Measurements from ENCODE around the gene UQCRHL. TPM values are rescaled to one million over a fixed set of nuclear protein-coding genes. Genes with fewer than 3 reads are reported as not detected.
A peak's percentile ranks its signal among the peaks of the same experiment; 100 is the strongest.
"Not testable (repeated sequence)": the region's sequence is repeated elsewhere in the genome, so short reads cannot be mapped to it uniquely, and the experiment has no call there.

Gene UQCRHL
- polyA plus RNA-seq, 1 experiment = 2.7 TPM

GRCh38 chr1:15837931-15838330, 30.5 kb upstream of the UQCRHL start:
- no peak for DNase-seq (ENCODE audit: low read depth, low spot score)
- no peak overlapping the region for H3K4me3 ChIP-seq (ENCODE audit: low read depth, low read length)
- CTCF ChIA-PET = no interaction called here
- no peaks in the 10 kb centered on the region for H3K27me3 ChIP-seq (ENCODE audit: control insufficient read depth, insufficient read depth, low read length)
- no peak overlapping the region for H3K27ac ChIP-seq (ENCODE audit: low read depth, low read length)
- H3K9me3 ChIP-seq (ENCODE audit: control insufficient read depth, insufficient read depth, low read length) = peaks cover 14% of the 10 kb centered on the region; the same call in 1 of the 2 replicates
- no peak for TF ChIP-seq CTCF (IDR thresholded peaks at IDR 0.05; ENCODE audit: low read depth, low read length)
- POLR2A ChIA-PET = interaction anchor here (1.0 to 3.9 kb wide), 2 partner anchors 10 to 41 kb away, joined by 5 to 18 read pairs; partner anchors contain the start of gene SPEN

- CTCF ChIA-PET = interaction anchor here (0.7 kb wide), 1 partner anchor 36 kb away, joined by 3 read pairs; no protein-coding TSS in a partner anchor
- DNase-seq (ENCODE audit: low read depth, low spot score) = no peak
- POLR2A ChIA-PET = interaction anchor here (3.9 kb wide), 1 partner anchor 11 kb away, joined by 18 read pairs; the partner anchor contains the start of gene SPEN
- Histone ChIP-seq H3K27ac (ENCODE audit: low read depth, low read length) (no peak overlapping the region), H3K4me3 (ENCODE audit: low read depth, low read length) (no peak overlapping the region), H3K9me3 (ENCODE audit: control insufficient read depth, insufficient read depth, low read length) (peaks cover 14% of the 10 kb centered on the region; the same call in 1 of the 2 replicates), H3K27me3 (ENCODE audit: control insufficient read depth, insufficient read depth, low read length) (no peaks in the 10 kb centered on the region)
- no peak for TF ChIP-seq CTCF (IDR thresholded peaks at IDR 0.05; ENCODE audit: low read depth, low read length)
Measured at GRCh38 chr1:15836772-15837669, 29.6 kb upstream of the UQCRHL start.

- peak overlapping the region; percentile 67; the same call in 1 of the 2 replicates for H3K4me3 ChIP-seq (ENCODE audit: low read depth, low read length)
- CTCF ChIA-PET = interaction anchor here (0.7 kb wide), 1 partner anchor 35 kb away, joined by 3 read pairs; no protein-coding TSS in a partner anchor
- POLR2A ChIA-PET = interaction anchor here (0.6 to 3.9 kb wide), 2 partner anchors 10 to 11 kb away, joined by 3 to 18 read pairs; partner anchors contain the start of gene SPEN
Measured at GRCh38 chr1:15836511-15836771, 29.0 kb upstream of the UQCRHL start.

GRCh38 chr1:15835741-15836510, 28.5 kb upstream of the UQCRHL start:
- H3K27ac ChIP-seq (ENCODE audit: low read depth, low read length) = peak overlapping the region; percentile 99
- H3K27me3 ChIP-seq (ENCODE audit: control insufficient read depth, insufficient read depth, low read length) = no peaks in the 10 kb centered on the region
- TF ChIP-seq CTCF (IDR thresholded peaks at IDR 0.05; ENCODE audit: low read depth, low read length) = no peak
- peaks cover 14% of the 10 kb centered on the region; the same call in 1 of the 2 replicates for H3K9me3 ChIP-seq (ENCODE audit: control insufficient read depth, insufficient read depth, low read length)
- CTCF ChIA-PET = interaction anchor here (0.7 kb wide), 1 partner anchor 35 kb away, joined by 3 read pairs; no protein-coding TSS in a partner anchor
- H3K4me3 ChIP-seq (ENCODE audit: low read depth, low read length) = peak overlapping the region; percentile 88
- DNase-seq (ENCODE audit: low read depth, low spot score) = peak; percentile 98
- POLR2A ChIA-PET = interaction anchor here (0.6 to 3.9 kb wide), 2 partner anchors 10 to 12 kb away, joined by 3 to 18 read pairs; partner anchors contain the start of gene SPEN

More at GRCh38 chr1:15836511-15836771, 29.0 kb upstream of the UQCRHL start:
- H3K27ac ChIP-seq (ENCODE audit: low read depth, low read length); H3K27me3 ChIP-seq (ENCODE audit: control insufficient read depth, insufficient read depth, low read length); DNase-seq (ENCODE audit: low read depth, low spot score): not testable (repeated sequence)
- peaks cover 14% of the 10 kb centered on the region; the same call in 1 of the 2 replicates for H3K9me3 ChIP-seq (ENCODE audit: control insufficient read depth, insufficient read depth, low read length)

- peaks cover 14% of the 10 kb centered on the region; the same call in 1 of the 2 replicates for H3K9me3 ChIP-seq (ENCODE audit: control insufficient read depth, insufficient read depth, low read length)
- H3K27me3 ChIP-seq (ENCODE audit: control insufficient read depth, insufficient read depth, low read length) = no peaks in the 10 kb centered on the region
- ChIA-PET POLR2A (interaction anchor here (3.9 to 4.3 kb wide), 2 partner anchors 12 to 13 kb away, joined by 18 to 59 read pairs; partner anchors contain the start of gene SPEN), CTCF (no interaction called here)
- peak overlapping the region; percentile 88 for H3K4me3 ChIP-seq (ENCODE audit: low read depth, low read length)
- DNase-seq (ENCODE audit: low read depth, low spot score) = no peak
- no peak for TF ChIP-seq CTCF (IDR thresholded peaks at IDR 0.05; ENCODE audit: low read depth, low read length)
- H3K27ac ChIP-seq (ENCODE audit: low read depth, low read length) = peak overlapping the region; percentile 99
Measured at GRCh38 chr1:15835205-15835740, 27.8 kb upstream of the UQCRHL start.
